HepG2 (cell line): ENCODE measurements around the gene PLA2G4D. TPM values are rescaled to one million over a fixed set of nuclear protein-coding genes. Genes with fewer than 3 reads are reported as not detected.

Source experiments
- ATAC-seq: fragments of 200-7000 bp; cut with Tn5 transposase; 3 replicates; pipeline ENCODE4 v1.9.1; 2020; ENCODE audit warnings: mild to moderate bottlenecking, moderate library complexity
- BruUV-seq: library from RNA; stranded (reverse); fragments of 400-500 nt; replicated peaks from 2 replicates; lab custom pipeline; 2021; lab: Mats Ljungman, UMichigan
- CTCF ChIA-PET: fragments of 300-600 bp; formaldehyde crosslinking; extraction: SDS; loops from one replicate; lab custom pipeline; 2021; ENCODE audit warnings: low total read pairs, inconsistent platforms, low intra/inter-chr PET ratio; lab: Yijun Ruan, JAX
- POLR2A ChIA-PET: fragments of 350-600 bp; sonication (Branson Sonifier 250); formaldehyde crosslinking; loops from one replicate; lab custom pipeline; 2020; ENCODE audit warnings: antibody characterized with exemption, inconsistent platforms; lab: Yijun Ruan, JAX
- DNase-seq: peaks from one replicate; pipeline ENCODE4 v3.0.0-alpha.2; 2015; ENCODE audit warnings: low spot score
- FAIRE-seq: peaks from 3 replicates; lab custom pipeline; 2011; peaks lifted over from hg19 to GRCh38; lab: Jason Lieb, UNC
- H2AFZ ChIP-seq: one replicate; pipeline ENCODE4 v1.6.1; 2011; ENCODE audit warnings: low read length, inconsistent platforms
- H3K27ac ChIP-seq: fragments of 300-600 bp; 3 replicates; pipeline ENCODE4 v1.8.0; 2011; ENCODE audit warnings: mixed run types, mild to moderate bottlenecking, mixed read lengths, low read length, inconsistent platforms; ENCODE audit not compliant: insufficient read depth; ENCODE audit errors: extremely low read length
- H3K27me3 ChIP-seq, 2 experiments: fragments of 200-600 bp in 1 of 2; 2 replicates in 1 of 2; 3 replicates in 1 of 2; pipeline versions ENCODE4 v1.6.0 to v1.8.0; 2011; ENCODE audit warnings: low read length in 2 of 2, mild to moderate bottlenecking in 2 of 2, moderate library complexity in 2 of 2, inconsistent platforms in 1 of 2; ENCODE audit not compliant: insufficient read depth in 2 of 2, control insufficient read depth in 1 of 2
- H3K36me3 ChIP-seq, 2 experiments: fragments of 200-600 bp in 1 of 2; replicated peaks in 1 of 2; 2 replicates in 1 of 2; 3 replicates in 1 of 2; pipeline versions ENCODE4 v1.5.1 to v1.8.0; 2011; ENCODE audit warnings: low read length in 2 of 2, inconsistent platforms in 1 of 2; ENCODE audit not compliant: insufficient read depth in 2 of 2, control insufficient read depth in 1 of 2
- H3K4me1 ChIP-seq: 2 replicates; pipeline ENCODE4 v1.5.1; 2012; ENCODE audit warnings: low read length, inconsistent platforms; ENCODE audit not compliant: insufficient read depth
- H3K4me2 ChIP-seq: 2 replicates; pipeline ENCODE4 v1.6.0; 2011; ENCODE audit warnings: low read depth, low read length, inconsistent platforms
- H3K4me3 ChIP-seq, 3 experiments: fragments of 200-600 bp in 1 of 3; sonication (generic), shearing (Covaris generic) in 1 of 3; replicated peaks in 1 of 3; 2 replicates each; pipeline ENCODE4 v1.5.1; 2011 to 2016; ENCODE audit warnings: low read length in 3 of 3, inconsistent platforms in 2 of 3, low read depth in 2 of 3, mild to moderate bottlenecking in 2 of 3, control low read depth in 1 of 3, mixed read lengths in 1 of 3; ENCODE audit not compliant: insufficient read depth in 1 of 3
- H3K79me2 ChIP-seq: one replicate; pipeline ENCODE4 v1.6.1; 2011; ENCODE audit warnings: low read length, inconsistent platforms; ENCODE audit not compliant: insufficient read depth
- H3K9ac ChIP-seq: 2 replicates; pipeline ENCODE4 v1.6.0; 2011; ENCODE audit warnings: mild to moderate bottlenecking, low read depth, low read length, inconsistent platforms; ENCODE audit not compliant: insufficient read depth
- H3K9me3 ChIP-seq: 2 replicates; pipeline ENCODE4 v1.5.1; 2012; ENCODE audit warnings: mild to moderate bottlenecking, low read length
- H4K20me1 ChIP-seq: 2 replicates; pipeline ENCODE4 v1.6.0; 2011; ENCODE audit warnings: inconsistent platforms, mild to moderate bottlenecking, low read length, moderate library complexity; ENCODE audit not compliant: insufficient read depth
- CC2D1A ChIP-seq: sonication (generic); formaldehyde crosslinking; IDR thresholded peaks from 2 replicates; pipeline ENCODE4 v1.8.1; 2023; ENCODE audit warnings: mild to moderate bottlenecking, missing genetic modification reagents
- DBP ChIP-seq: sonication (generic); formaldehyde crosslinking; IDR thresholded peaks from 2 replicates; pipeline ENCODE4 v1.4.0; 2020; ENCODE audit warnings: missing genetic modification reagents; ENCODE audit errors: not compliant biosample characterization
- EED ChIP-seq: sonication (generic); formaldehyde crosslinking; IDR thresholded peaks from 2 replicates; pipeline ENCODE4 v1.5.0; 2020; ENCODE audit warnings: mild to moderate bottlenecking, missing genetic modification reagents
- ESRRA ChIP-seq: sonication (generic); formaldehyde crosslinking; IDR thresholded peaks from 2 replicates; pipeline ENCODE4 v1.5.1; 2020; ENCODE audit warnings: mild to moderate bottlenecking, low read depth, missing genetic modification reagents
- FIP1L1 ChIP-seq: fragments of 200-400 bp; formaldehyde crosslinking; IDR thresholded peaks from 2 replicates; pipeline ENCODE4 v1.6.1; 2018; ENCODE audit warnings: low read depth, mild to moderate bottlenecking, low read length, moderate library complexity, borderline replicate concordance; ENCODE audit not compliant: insufficient read depth
- HNF1A ChIP-seq, 2 experiments: sonication (generic) in 1 of 2; formaldehyde crosslinking in 1 of 2; IDR thresholded peaks; 2 replicates each; pipeline versions ENCODE4 v1.4.0 to v1.6.1; 2016 to 2020; ENCODE audit warnings: borderline replicate concordance in 1 of 2, low read depth in 1 of 2, mild to moderate bottlenecking in 1 of 2, missing genetic modification reagents in 1 of 2
- LRRFIP1 ChIP-seq: sonication (generic); formaldehyde crosslinking; conservative IDR thresholded peaks from 2 replicates; pipeline ENCODE4 v1.4.0; 2020; ENCODE audit warnings: missing genetic modification reagents
- SALL2 ChIP-seq: sonication (generic); formaldehyde crosslinking; IDR thresholded peaks from 2 replicates; pipeline ENCODE4 v1.8.1; 2023; ENCODE audit warnings: mild to moderate bottlenecking, missing genetic modification reagents, inconsistent platforms
- ZNF136 ChIP-seq: sonication (generic); formaldehyde crosslinking; IDR thresholded peaks from 2 replicates; pipeline ENCODE4 v1.8.1; 2022; ENCODE audit warnings: low read depth, mild to moderate bottlenecking, moderate library complexity, missing genetic modification reagents
- ZNF350 ChIP-seq: sonication (generic); formaldehyde crosslinking; IDR thresholded peaks from 2 replicates; pipeline ENCODE4 v1.4.0; 2020; ENCODE audit warnings: mild to moderate bottlenecking, low read depth, missing genetic modification reagents, borderline replicate concordance
- ZNF615 ChIP-seq: sonication (generic); formaldehyde crosslinking; IDR thresholded peaks from 2 replicates; pipeline ENCODE4 v1.5.0; 2020; ENCODE audit warnings: mild to moderate bottlenecking, missing genetic modification reagents, borderline replicate concordance
- ZNF740 ChIP-seq: sonication (generic); formaldehyde crosslinking; IDR thresholded peaks from 2 replicates; pipeline ENCODE4 v1.4.0; 2020; ENCODE audit warnings: missing genetic modification reagents
- ZNF782 ChIP-seq: sonication (generic); formaldehyde crosslinking; IDR thresholded peaks from 2 replicates; pipeline ENCODE4 v1.4.0; 2020; ENCODE audit warnings: missing genetic modification reagents, mild to moderate bottlenecking, borderline replicate concordance
- WGBS: methylation state at CpG from one replicate; pipeline ENCODE4 v1.1.6; 2017; ENCODE audit warnings: low lambda C conversion rate; 5-methylcytosine and 5-hydroxymethylcytosine counted together
- in situ Hi-C: cut with HindIII; loops from 2 replicates; pipeline ENCODE4 v1.10.0; 2017; ENCODE audit warnings: low pct_unique_long_range_greater_than_20kb; ENCODE audit not compliant: extremely low pct_ligation_motif_present
- intact Hi-C: fragments of 100-400 bp; cut with micrococcal nuclease; formaldehyde crosslinking; loops from one replicate; pipeline ENCODE4 v1.10.0; 2022; ENCODE audit not compliant: unreplicated experiment
- polyA plus RNA-seq, 8 experiments: library from polyadenylated mRNA; depleted of rRNA in 3 of 8; stranded (reverse) in 7 of 8; unstranded in 1 of 8; fragments of >200 nt; fragmentation: Illumina TruSeq in 4 of 8; extraction: Trizol in 4 of 8; gene quantifications; 2 replicates each; pipeline versions ENCODE4 v1.2.1 to v1.2.3, GENCODE V29; 2011 to 2016; ENCODE audit warnings: low read depth in 4 of 8, missing spikeins in 1 of 8, mixed read lengths in 1 of 8; ENCODE audit not compliant: insufficient read depth in 1 of 8
- total RNA-seq, 5 experiments: library from RNA; depleted of rRNA; stranded (reverse); fragments of >200 nt; fragmentation: Illumina TruSeq; extraction: Trizol; gene quantifications; 2 replicates each; pipeline ENCODE4 v1.2.3, GENCODE V29; 2016; ENCODE audit warnings: low read depth in 1 of 5

PLA2G4D gene
- total and polyA plus RNA-seq, 2 of the 13 experiments (the other 11 are each of a cell fraction or from before 2014, with no cell fraction given) = 0.04 to 0.21 TPM

- no peak for TF ChIP-seq HNF1A (IDR thresholded peaks at IDR 0.05; ENCODE audit: low read depth)
- TF ChIP-seq HNF1A (CRISPR knock-in tag; IDR thresholded peaks at IDR 0.05; ENCODE audit: borderline replicate concordance) = no peak; the same call in 1 of the 2 replicates
- no peak for TF ChIP-seq ZNF740 (CRISPR knock-in tag)
- peak; percentile 62; the same call in 1 of the 2 replicates for TF ChIP-seq ZNF350
- TF ChIP-seq, all 625 proteins: peak for 156
Measured at GRCh38 chr15:42056934-42057798, 37.2 kb downstream of the PLA2G4D start (continued).

GRCh38 chr15:42053914-42054313 is 40.4 kb downstream of the PLA2G4D start:
- H3K4me2 ChIP-seq = no peak overlapping the region
- intact Hi-C loops = no loop called here
- BruUV-seq = no TSS peak
- H3K79me2 ChIP-seq = no peaks in the 10 kb centered on the region
- DNase-seq = no peak
- H3K4me3 ChIP-seq = no peak overlapping the region
- ChIA-PET CTCF (no interaction called here), POLR2A (no interaction called here)
- no peak overlapping the region for H3K9ac ChIP-seq
- FAIRE-seq = no peak
- H3K27ac ChIP-seq = no peak overlapping the region
- H2AFZ ChIP-seq = no peak overlapping the region
- TF ChIP-seq SALL2 (no peak), LRRFIP1 (CRISPR knock-in tag) (no peak), ZNF615 (CRISPR knock-in tag) (no peak), ZNF136 (CRISPR knock-in tag) (no peak), DBP (no peak), EED (CRISPR knock-in tag) (no peak), ZNF782 (CRISPR knock-in tag) (no peak), CC2D1A (CRISPR knock-in tag) (no peak), ESRRA (no peak), FIP1L1 (no peak)
- 33% methylated on average over 2 of the region's 2 CpGs for WGBS
- H3K4me1 ChIP-seq = peaks cover 18% of the 10 kb centered on the region
- H3K9me3 ChIP-seq = no peaks in the 10 kb centered on the region
- H4K20me1 ChIP-seq = no peaks in the 10 kb centered on the region
- no peaks in the 10 kb centered on the region for H3K36me3 ChIP-seq
- in situ Hi-C loops = no loop called here
- ATAC-seq = no peak
- H3K27me3 ChIP-seq = peaks cover 0 to 18% of the 10 kb centered on the region in 2 experiments; a peak in 2 of 5 replicates
